Breast epithelium (tissue), 4 donors: ENCODE measurements around the gene CD24. TPM values are rescaled to one million over a fixed set of nuclear protein-coding genes. Genes with fewer than 3 reads are reported as not detected.

ENCODE experiments used
- DNase-seq, 2 donors: peaks; one replicate each; pipeline ENCODE4 v3.0.0-alpha.2; 2019; ENCODE audit warnings: low spot score in 2 of 2
- H3K27ac ChIP-seq, 2 donors: fragments of 200-600 bp; sonication (generic) in 1 of 2; one replicate each; pipeline ENCODE4 v1.5.1; 2016 to 2019; ENCODE audit warnings: mild to moderate bottlenecking in 1 of 2
- H3K27me3 ChIP-seq, 2 donors: fragments of 200-600 bp; sonication (generic) in 1 of 2; one replicate each; pipeline versions ENCODE4 v1.5.1 to v1.6.0; 2017 to 2019; ENCODE audit warnings: control low read depth in 1 of 2, mild to moderate bottlenecking in 1 of 2
- H3K36me3 ChIP-seq: fragments of 200-600 bp; one replicate; pipeline ENCODE4 v1.5.1; 2019
- H3K4me1 ChIP-seq, 2 donors: fragments of 200-600 bp; sonication (generic); one replicate each; pipeline ENCODE4 v1.5.1; 2016 to 2019; ENCODE audit warnings: control low read depth in 1 of 2
- H3K4me3 ChIP-seq, 3 donors: fragments of 200-600 bp; sonication (generic); 1 replicate in 2 of 3; 2 replicates in 1 of 3; pipeline ENCODE4 v1.5.1; 2016 to 2019; ENCODE audit warnings: mild to moderate bottlenecking in 3 of 3, moderate library complexity in 2 of 3
- H3K9me3 ChIP-seq, 2 donors: fragments of 200-600 bp; sonication (generic) in 1 of 2; one replicate each; pipeline ENCODE4 v1.5.1; 2016 to 2019; ENCODE audit warnings: control low read depth in 1 of 2
- CTCF ChIP-seq, 3 donors: fragments of 450-650 bp; IDR thresholded peaks; one replicate each; pipeline ENCODE4 v1.5.1; 2016 to 2017; ENCODE audit warnings: antibody characterized with exemption in 3 of 3, mild to moderate bottlenecking in 3 of 3, moderate library complexity in 3 of 3
- POLR2A ChIP-seq: fragments of 450-650 bp; IDR thresholded peaks from one replicate; pipeline ENCODE4 v1.6.1; 2016; ENCODE audit warnings: antibody characterized with exemption, mild to moderate bottlenecking, moderate library complexity
- POLR2AphosphoS5 ChIP-seq, 3 donors: sonication (generic); formaldehyde crosslinking; IDR thresholded peaks; one replicate each; pipeline ENCODE4 v1.6.1; 2017; ENCODE audit warnings: antibody characterized with exemption in 3 of 3
- intact Hi-C: fragments of 100-400 bp; cut with DNase I; formaldehyde crosslinking; loops from one replicate; pipeline ENCODE4 v1.15.1; 2023; ENCODE audit warnings: low total_unique reads
- total RNA-seq, 3 donors: library from RNA; depleted of rRNA; stranded (reverse); fragments of >200 nt; gene quantifications; one replicate each; pipeline ENCODE4 v1.1.0, GENCODE V29; 2016

The CD24 gene
- total RNA-seq, 3 donors from 2014 or later, result 16.8 to 470 (median 201) TPM

GRCh38 chr6:106961801-106962200, 12.7 kb downstream of the CD24 start:
- Histone ChIP-seq H3K4me3 (no peak overlapping the region), H3K4me1 (no peaks in the 10 kb centered on the region), H3K27ac (no peak overlapping the region), H3K36me3 (no peaks in the 10 kb centered on the region), H3K27me3 (no peaks in the 10 kb centered on the region), H3K9me3 (no peaks in the 10 kb centered on the region)
- no peak for DNase-seq
- TF ChIP-seq CTCF (IDR thresholded peaks at IDR 0.05) (no peak), POLR2AphosphoS5 (IDR thresholded peaks at IDR 0.05) (no peak), POLR2A (no peak)
- intact Hi-C loops, result no loop called here

- H3K27ac ChIP-seq, result no peak overlapping the region
- DNase-seq, result no peak
- H3K27me3 ChIP-seq, result no peaks in the 10 kb centered on the region
- no peak overlapping the region for H3K4me3 ChIP-seq
- H3K9me3 ChIP-seq, result no peaks in the 10 kb centered on the region
- no peaks in the 10 kb centered on the region for H3K36me3 ChIP-seq
- TF ChIP-seq CTCF (IDR thresholded peaks at IDR 0.05), result no peak
- no peak for TF ChIP-seq POLR2AphosphoS5 (IDR thresholded peaks at IDR 0.05)
- TF ChIP-seq POLR2A, result no peak
- H3K4me1 ChIP-seq, result no peaks in the 10 kb centered on the region
- intact Hi-C loops, result no loop called here
Measured at GRCh38 chr6:106961136-106961535, 13.4 kb downstream of the CD24 start.

GRCh38 chr6:106959985-106960384, 14.5 kb downstream of the CD24 start:
- no peaks in the 10 kb centered on the region for H3K36me3 ChIP-seq
- no peaks in the 10 kb centered on the region for H3K9me3 ChIP-seq
- no peaks in the 10 kb centered on the region for H3K4me1 ChIP-seq
- no peak for DNase-seq
- no peak overlapping the region for H3K27ac ChIP-seq
- no peak for TF ChIP-seq POLR2A
- TF ChIP-seq CTCF (IDR thresholded peaks at IDR 0.05), result no peak
- no peak for TF ChIP-seq POLR2AphosphoS5 (IDR thresholded peaks at IDR 0.05)
- H3K27me3 ChIP-seq, result no peaks in the 10 kb centered on the region
- intact Hi-C loops, result no loop called here
- no peak overlapping the region for H3K4me3 ChIP-seq

- no peaks in the 10 kb centered on the region for H3K36me3 ChIP-seq
- intact Hi-C loops, result no loop called here
- no peak for TF ChIP-seq CTCF (IDR thresholded peaks at IDR 0.05)
- no peak for TF ChIP-seq POLR2AphosphoS5 (IDR thresholded peaks at IDR 0.05)
- TF ChIP-seq POLR2A, result no peak
- H3K9me3 ChIP-seq, result no peaks in the 10 kb centered on the region
- H3K4me1 ChIP-seq, result no peaks in the 10 kb centered on the region
- H3K27me3 ChIP-seq, result no peaks in the 10 kb centered on the region
- no peak overlapping the region for H3K27ac ChIP-seq
- no peak for DNase-seq
- H3K4me3 ChIP-seq, result no peak overlapping the region
Measured at GRCh38 chr6:106939848-106940247, 34.7 kb downstream of the CD24 start.

- Histone ChIP-seq H3K4me3 (no peak overlapping the region), H3K9me3 (no peaks in the 10 kb centered on the region), H3K4me1 (no peaks in the 10 kb centered on the region), H3K27me3 (no peaks in the 10 kb centered on the region), H3K36me3 (no peaks in the 10 kb centered on the region), H3K27ac (no peak overlapping the region)
- intact Hi-C loops, result no loop called here
- no peak for DNase-seq
- TF ChIP-seq CTCF (IDR thresholded peaks at IDR 0.05), result no peak
- no peak for TF ChIP-seq POLR2A
- TF ChIP-seq POLR2AphosphoS5 (IDR thresholded peaks at IDR 0.05), result no peak
Measured at GRCh38 chr6:106939208-106939607, 35.3 kb downstream of the CD24 start.
